Erythroblast (primary cell): ENCODE results near the gene GPSM3.
"Not testable (repeated sequence)": the region's sequence is repeated elsewhere in the genome, so short reads cannot be mapped to it uniquely, and the experiment has no call there.

Source experiments
- DNase-seq, 2 experiments: peaks; one replicate each; lab custom pipeline; 2025; lab: John Stamatoyannopoulos, UW
- GATA1 ChIP-seq: IDR thresholded peaks from 2 replicates; pipeline ENCODE4 v1.6.1; 2011; ENCODE audit warnings: low read depth, mild to moderate bottlenecking, control low read depth, low read length, moderate library complexity
- POLR2A ChIP-seq: IDR thresholded peaks from 2 replicates; pipeline ENCODE4 v1.6.1; 2011; ENCODE audit warnings: mild to moderate bottlenecking, low read length

GPSM3 gene

DNA sequence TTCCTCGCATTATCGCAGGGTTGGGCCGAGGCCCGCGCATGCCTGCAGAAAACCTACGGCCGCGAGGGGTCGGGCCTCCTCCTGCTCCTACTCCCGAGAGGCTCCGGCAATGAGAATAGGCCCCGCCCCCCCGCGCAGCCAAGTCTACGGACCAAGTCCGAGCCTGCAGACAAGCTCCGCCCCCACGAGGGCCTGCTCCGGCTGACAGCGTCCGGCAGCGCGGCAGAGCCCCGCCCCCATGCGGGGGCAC lies 3.1 kb upstream of the GPSM3 start:
- TF ChIP-seq POLR2A, result no peak
- TF ChIP-seq GATA1, result no peak

GRCh38 chr6:32194825-32195651 lies 2.6 kb upstream of the GPSM3 start:
- DNase-seq, result peak; percentile 77 to 82

More for the DNA sequence above, 3.1 kb upstream of the GPSM3 start:
- DNase-seq, result peak; percentile 100

GRCh38 chr6:32194388-32194787 lies 1.9 kb upstream of the GPSM3 start:
- DNase-seq, result no peak
- no peak for TF ChIP-seq GATA1
- TF ChIP-seq POLR2A, result no peak

More at GRCh38 chr6:32194825-32195651, 2.6 kb upstream of the GPSM3 start:
- peak; percentile 83 for TF ChIP-seq POLR2A
- no peak for TF ChIP-seq GATA1

DNA sequence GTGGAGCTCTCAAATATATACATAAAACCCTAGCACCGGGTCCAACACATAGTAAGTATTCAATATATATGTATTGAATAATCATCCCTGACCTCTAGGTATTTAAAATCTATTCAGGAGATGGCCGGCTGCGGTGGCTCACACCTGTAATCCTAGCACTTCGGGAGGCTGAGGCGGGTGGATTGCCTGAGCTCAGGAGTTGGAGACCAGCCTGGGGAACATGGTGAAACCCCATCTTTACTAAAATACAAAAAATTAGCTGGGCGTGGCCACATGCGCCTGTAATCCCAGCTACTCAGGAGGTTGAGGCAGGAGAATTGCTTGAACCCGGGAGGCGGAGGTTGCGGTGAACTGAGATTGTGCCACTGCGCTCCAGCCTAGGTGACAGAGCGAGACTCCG lies 653 bp upstream of the GPSM3 start:
- DNase-seq, result not testable (repeated sequence)

DNA sequence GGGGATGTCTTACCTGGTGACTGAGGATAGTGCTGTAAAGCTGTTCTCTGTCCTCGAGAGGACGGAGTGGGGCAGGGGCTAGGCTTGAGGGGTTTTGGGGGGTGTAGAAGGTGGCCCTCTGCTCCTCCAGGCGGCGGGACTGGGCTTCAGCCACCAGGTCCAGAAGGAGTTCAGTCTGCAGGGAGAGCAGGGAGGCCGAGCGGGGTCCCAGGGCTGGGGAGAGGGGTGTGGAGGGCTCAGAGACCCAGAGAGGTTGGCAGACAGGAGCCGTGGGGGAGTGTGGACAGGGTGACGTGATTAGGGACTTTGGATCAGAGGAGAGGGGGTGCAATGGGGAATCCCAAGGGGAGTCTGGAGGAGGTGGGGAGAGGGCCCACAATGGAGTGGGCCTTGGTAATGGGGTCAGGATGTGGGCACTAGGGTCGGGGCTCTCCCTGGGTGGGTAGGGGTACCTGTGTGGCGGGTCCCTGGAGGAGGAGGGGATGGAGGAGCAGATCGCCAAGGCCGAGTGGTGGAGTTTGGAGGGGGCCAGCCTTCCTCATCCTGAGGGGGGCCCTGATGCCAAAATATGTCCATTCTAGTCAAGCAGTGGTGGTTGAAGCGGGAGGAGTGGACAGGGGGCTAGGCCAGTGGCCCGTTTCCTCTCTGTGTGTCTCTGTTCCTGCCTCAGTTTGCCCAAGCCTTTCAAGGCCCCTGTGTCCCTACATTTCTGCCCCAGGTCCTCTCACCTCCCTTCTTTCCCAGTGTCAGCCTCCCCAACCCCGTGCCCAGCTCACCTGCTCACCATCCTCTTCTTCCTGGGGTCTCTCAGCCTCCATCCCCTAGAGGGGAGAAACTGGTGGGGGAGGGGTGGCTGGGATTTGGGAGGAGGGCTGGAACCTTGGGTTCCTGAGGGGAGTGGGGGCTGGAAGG lies 491 bp downstream of the GPSM3 start:
- DNase-seq, result no peak
- TF ChIP-seq POLR2A (no peak), GATA1 (no peak)

GRCh38 chr6:32190911-32191677 lies 1.3 kb downstream of the GPSM3 start:
- TF ChIP-seq POLR2A, result no peak
- no peak for TF ChIP-seq GATA1
- no peak for DNase-seq

DNA sequence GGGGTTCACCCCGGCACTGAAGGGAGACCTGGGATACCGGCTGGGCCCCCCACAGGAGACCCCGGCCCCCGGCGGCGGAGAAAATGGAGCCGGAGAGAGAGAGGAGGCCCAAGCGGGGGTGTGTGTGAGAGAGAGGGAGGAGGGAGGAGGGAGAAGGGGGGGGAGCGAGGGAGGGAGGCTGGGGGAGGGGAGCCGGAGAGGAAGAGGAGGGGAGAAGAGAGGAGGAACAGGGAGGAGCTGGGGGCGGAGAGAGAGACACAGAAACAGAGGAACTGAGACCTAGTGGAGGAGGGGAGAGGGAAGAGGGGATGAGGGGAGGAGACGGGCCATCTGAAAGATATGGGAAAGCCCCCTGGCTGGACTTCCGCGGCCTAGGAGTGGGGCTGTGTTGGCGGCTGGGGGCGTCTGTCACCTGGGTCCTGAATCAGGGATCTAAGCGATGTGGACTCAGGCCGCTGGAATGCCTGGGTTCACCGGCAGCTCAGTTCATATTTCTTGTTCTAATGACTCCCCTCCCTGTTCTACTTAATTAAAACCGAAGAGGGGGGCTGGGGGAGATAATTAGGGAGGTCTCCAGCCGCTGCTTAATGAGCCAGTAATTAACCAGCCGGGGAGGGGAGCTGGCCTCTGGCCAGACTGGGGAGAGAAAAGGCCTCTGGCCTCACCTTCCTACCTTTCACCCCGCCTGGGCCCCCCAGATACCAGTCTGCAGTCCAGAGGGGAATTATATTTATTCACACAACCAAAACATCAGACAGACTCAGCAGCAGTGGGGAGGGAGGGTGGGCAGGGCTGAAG lies 2.2 kb downstream of the GPSM3 start, which contains the start of gene PBX2:
Gene PBX2, minus strand, starts transcription at position 149 of the 798 bp plus-strand sequence. CDS start 287 bp downstream, outside the sequence.
- TF ChIP-seq GATA1 (no peak), POLR2A (peak; percentile 76)
- DNase-seq, result peak; percentile 92 to 93

DNA sequence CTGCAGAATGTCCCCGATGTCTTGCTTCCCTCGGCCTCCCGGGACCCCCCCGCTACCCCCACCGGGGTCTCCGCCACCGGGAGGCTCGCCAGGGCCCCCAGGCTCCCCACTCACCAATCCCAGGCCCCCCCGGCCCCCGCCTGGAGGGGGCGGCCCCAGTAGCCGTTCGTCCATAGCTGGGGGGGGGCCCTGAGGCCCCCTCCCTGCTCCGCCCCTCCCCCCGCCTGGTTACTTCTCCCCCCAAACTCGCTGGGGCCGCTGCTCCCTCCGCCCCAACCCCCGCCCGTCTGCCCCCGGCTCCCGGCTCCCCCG lies 2.7 kb downstream of the GPSM3 start:
- peak in 1 of 2 experiments; percentile 76 for DNase-seq
- TF ChIP-seq POLR2A (no peak), GATA1 (no peak)

DNA sequence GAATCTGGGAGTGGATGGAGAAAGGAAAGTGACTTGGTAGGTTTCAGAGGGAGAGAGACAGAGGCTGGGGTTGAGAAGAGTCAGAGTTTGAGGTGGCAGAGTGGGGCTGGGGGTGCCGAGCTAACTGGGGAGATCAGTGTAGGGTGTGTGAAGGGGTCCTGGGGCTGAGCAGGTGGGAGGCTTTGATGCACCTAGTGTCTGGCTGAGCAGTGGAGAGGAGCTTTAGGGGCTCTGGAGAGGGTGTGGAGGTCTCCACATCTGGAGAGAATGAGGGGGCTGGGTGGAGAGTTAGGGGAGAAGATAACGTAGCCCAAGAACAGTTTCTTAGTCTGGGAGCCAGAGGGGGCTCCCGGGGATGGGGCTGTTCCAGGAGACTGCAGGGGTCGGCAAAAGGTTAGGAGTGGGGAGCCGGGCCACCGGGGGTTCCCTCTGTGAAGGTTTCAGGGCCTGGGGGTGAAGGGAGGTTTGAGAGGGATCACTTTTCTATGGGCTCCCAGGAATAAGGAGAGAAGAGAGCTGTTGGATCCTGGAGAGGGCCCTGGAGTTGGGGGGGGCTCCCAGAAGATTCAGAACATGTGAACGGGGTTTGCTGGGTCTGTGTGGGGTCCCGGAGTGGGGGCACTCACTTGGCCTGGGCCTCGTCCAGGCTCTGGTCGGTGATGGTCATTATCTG lies 3.2 kb downstream of the GPSM3 start:
- no peak for TF ChIP-seq POLR2A
- no peak for TF ChIP-seq GATA1
- no peak for DNase-seq

DNA sequence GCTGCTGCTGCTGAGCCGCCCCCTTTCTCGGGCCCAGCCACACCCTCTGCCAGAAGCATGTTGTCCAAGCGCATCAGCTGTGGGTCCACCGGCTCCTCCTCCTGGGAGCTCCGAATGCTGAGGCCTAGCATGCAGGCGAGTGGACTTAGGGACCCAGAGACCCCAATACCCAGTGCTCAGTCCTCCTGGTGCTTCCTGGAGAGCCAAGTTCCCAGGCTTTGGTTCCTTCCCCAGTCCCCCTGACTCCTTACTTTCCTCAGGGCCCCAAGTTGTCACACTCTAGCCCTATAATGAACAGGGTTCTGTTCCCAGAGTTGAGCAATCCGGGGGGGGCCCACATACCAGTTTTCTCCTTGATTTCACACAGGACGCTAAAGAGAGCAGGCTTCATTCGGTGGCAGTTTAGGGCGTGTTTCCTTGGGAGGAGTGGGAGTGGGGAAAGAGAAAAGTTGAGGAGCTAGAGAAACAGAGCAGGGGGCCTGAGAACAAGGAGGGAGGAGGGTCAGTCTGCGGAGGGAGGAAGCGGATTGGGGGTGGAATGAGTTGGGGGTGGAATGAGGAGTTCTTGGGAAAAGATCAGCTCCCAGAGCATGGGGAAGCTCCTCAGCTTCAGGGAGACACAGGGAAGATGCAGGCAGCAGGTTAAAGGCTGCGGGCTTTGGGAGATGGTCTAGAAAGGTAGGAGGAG lies 3.9 kb downstream of the GPSM3 start:
- TF ChIP-seq GATA1, result no peak
- TF ChIP-seq POLR2A, result no peak
- no peak for DNase-seq

DNA sequence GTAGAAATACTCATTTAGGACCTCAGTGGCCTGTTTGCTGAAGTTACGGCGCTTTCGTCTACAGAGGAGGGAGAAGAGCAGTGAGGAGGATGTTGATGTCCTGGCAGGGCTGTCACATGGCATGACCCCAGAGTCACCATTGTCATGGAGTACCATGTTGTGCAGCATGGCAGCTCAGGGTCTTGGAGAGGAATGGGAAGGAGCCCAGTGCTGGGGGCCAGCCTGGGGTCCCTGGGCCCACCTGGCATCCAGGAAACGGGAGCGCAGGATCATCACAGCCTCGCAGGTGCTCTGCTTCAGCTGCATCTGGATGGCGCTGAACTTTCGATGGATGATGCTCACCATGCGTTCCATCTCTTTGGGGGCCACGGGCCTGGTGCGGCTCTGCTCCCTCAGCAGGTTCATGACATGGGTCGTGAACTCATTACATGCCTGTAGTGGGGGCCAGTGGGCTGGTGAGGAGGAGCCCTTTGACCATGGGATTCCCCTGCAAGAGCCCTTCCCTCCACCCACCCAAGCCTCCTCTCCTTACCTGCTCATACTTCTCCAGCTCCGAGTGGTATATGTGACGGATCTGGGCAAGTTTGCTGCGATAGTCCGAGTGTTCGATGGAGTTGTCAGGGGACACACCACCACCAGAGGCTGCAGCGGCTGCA lies 4.6 kb downstream of the GPSM3 start:
- not testable (repeated sequence) for DNase-seq
